Neutrophil (primary cell): ENCODE results near the gene SYT12.

ENCODE experiments used
- H3K27ac ChIP-seq: fragments of 200-600 bp; sonication (generic); 2 replicates; pipeline ENCODE4 v1.5.1; 2016; ENCODE audit warnings: mild to moderate bottlenecking, moderate library complexity
- H3K27me3 ChIP-seq: fragments of 200-600 bp; sonication (generic); 2 replicates; pipeline ENCODE4 v1.6.0; 2016; ENCODE audit warnings: mild to moderate bottlenecking
- H3K36me3 ChIP-seq: fragments of 200-600 bp; sonication (generic); 2 replicates; pipeline ENCODE4 v1.5.1; 2017
- H3K4me1 ChIP-seq, 2 experiments: fragments of 200-600 bp in 1 of 2; sonication (generic) in 1 of 2; 1 replicate in 1 of 2; 2 replicates in 1 of 2; pipeline versions ENCODE4 v1.5.1 to v1.6.1; 2013 to 2016; ENCODE audit warnings: low read depth in 1 of 2, low read length in 1 of 2, mild to moderate bottlenecking in 1 of 2, moderate library complexity in 1 of 2; ENCODE audit not compliant: control insufficient read depth in 1 of 2, insufficient read depth in 1 of 2
- H3K4me3 ChIP-seq, 2 experiments: fragments of 200-600 bp in 1 of 2; sonication (generic) in 1 of 2; 1 replicate in 1 of 2; 2 replicates in 1 of 2; pipeline ENCODE4 v1.5.1; 2013 to 2016; ENCODE audit warnings: low read depth in 1 of 2, low read length in 1 of 2, mild to moderate bottlenecking in 1 of 2, moderate library complexity in 1 of 2
- H3K9me3 ChIP-seq: fragments of 200-600 bp; sonication (generic); 2 replicates; pipeline ENCODE4 v1.5.1; 2016
- TF ChIP-seq, protein P1 (sequence below): fragments of 200-600 bp; sonication (generic); IDR thresholded peaks from 2 replicates; pipeline ENCODE4 v1.5.1; 2016; ENCODE audit warnings: antibody characterized with exemption

The SYT12 gene

DNA sequence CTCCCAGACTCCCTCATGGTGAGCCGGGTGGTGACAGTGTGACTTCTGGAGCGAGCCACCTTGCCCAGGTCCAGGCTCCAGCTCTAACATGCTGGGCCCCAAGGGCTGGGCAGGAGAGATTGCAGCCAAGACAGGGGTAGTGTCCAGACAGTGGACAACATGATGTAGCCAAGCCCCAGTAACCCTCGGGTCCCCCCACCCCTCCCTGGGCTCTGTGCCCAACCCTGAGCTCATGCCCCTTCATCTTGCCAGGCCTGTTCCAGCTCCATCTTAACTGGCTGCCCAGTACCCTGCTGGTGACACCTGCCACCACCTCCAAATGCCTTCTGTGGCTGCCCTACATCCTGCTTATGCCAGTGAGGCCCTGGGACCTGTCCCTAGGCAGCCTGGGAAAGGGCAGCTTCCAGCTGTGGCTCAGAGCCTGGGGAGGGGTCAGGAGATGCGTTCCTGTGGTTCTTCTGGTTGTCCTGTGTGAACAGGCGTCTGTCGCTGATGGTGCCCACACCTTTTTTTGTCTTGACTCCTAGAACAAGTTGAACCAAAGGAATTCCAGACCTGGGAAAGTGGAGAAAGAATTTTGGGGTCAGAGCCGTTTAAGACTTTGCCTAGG lies 12.5 kb upstream of the SYT12 start:
- Histone ChIP-seq H3K27me3 (peaks cover 11% of the 10 kb centered on the region), H3K27ac (no peak overlapping the region), H3K36me3 (no peaks in the 10 kb centered on the region), H3K9me3 (no peaks in the 10 kb centered on the region), H3K4me1 (no peaks in the 10 kb centered on the region), H3K4me3 (no peak overlapping the region)
- TF ChIP-seq, protein P1, sequence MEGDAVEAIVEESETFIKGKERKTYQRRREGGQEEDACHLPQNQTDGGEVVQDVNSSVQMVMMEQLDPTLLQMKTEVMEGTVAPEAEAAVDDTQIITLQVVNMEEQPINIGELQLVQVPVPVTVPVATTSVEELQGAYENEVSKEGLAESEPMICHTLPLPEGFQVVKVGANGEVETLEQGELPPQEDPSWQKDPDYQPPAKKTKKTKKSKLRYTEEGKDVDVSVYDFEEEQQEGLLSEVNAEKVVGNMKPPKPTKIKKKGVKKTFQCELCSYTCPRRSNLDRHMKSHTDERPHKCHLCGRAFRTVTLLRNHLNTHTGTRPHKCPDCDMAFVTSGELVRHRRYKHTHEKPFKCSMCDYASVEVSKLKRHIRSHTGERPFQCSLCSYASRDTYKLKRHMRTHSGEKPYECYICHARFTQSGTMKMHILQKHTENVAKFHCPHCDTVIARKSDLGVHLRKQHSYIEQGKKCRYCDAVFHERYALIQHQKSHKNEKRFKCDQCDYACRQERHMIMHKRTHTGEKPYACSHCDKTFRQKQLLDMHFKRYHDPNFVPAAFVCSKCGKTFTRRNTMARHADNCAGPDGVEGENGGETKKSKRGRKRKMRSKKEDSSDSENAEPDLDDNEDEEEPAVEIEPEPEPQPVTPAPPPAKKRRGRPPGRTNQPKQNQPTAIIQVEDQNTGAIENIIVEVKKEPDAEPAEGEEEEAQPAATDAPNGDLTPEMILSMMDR: no peak

DNA sequence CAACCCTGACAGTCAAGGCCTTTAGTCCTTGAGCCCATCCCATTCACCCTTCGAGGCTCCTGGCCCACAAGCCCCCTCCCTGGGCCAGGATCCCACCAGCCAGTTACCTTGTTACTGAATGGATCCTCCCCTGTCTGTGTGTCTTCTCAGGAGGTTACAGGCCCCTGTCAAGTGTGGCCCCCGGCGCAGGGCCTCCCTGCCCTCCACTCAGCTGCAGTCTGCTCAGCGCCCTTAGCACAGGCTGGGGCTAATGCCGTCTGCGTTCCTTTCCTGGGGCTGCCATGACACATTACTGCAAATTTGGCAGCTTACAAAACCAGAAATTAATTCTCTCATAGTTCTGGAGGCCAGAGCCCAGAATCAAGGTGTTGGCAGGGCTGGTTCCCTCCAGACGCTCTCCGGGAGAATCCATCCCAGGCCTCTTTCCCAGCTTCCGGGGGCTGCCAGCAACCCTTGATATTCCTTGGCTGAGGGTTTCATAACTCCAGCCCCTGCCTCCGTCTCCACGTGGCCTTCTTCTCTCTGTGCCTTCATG lies 9.4 kb upstream of the SYT12 start:
- no peaks in the 10 kb centered on the region for H3K4me1 ChIP-seq
- no peaks in the 10 kb centered on the region for H3K9me3 ChIP-seq
- H3K4me3 ChIP-seq: no peak overlapping the region
- H3K36me3 ChIP-seq: no peaks in the 10 kb centered on the region
- H3K27ac ChIP-seq: no peak overlapping the region
- H3K27me3 ChIP-seq: peaks cover 29% of the 10 kb centered on the region
- TF ChIP-seq, protein P1: no peak

DNA sequence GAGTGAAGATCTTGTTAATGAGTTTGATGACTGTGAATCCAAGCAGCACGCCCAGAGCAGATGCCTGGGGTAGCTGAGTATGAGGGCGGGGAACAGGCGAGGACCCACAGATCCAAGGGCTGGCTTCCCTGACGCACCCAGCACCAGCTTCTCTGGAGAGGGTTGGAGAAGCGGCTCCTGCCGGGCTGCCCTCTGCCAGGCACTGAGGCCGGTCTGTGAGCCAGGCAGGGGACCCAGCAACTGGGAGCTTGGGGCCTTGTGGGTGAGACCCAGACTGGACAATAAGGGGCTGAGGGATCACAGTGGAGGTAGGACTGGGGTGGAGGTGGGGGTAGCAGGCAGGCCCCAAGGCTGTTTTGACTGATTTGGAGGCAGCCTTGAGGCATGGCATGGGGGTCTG lies 8.6 kb upstream of the SYT12 start:
- Histone ChIP-seq H3K27ac (no peak overlapping the region), H3K4me3 (no peak overlapping the region)
- TF ChIP-seq, protein P1: no peak

DNA sequence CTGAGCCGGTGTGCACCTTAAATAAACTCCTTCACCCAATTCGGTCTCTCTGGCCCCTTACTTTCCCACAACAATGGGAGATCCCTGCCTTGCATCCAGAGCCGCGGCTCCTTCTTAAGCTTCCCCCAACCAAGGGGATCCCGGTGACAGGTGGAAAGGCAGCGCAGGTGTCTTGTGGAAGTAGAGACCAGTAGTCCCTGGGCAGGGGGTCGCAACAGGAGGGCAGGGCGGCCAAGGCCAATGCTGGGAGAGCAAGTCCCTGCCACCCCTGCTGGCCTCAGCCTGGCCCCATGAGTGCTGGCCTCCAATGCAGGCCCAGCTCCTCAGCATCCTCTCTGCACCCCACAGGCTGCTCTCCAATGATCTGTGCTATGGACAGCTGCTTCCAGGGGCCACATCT lies 7.9 kb upstream of the SYT12 start:
- TF ChIP-seq, protein P1: no peak
- Histone ChIP-seq H3K27ac (no peak overlapping the region), H3K36me3 (no peaks in the 10 kb centered on the region), H3K27me3 (peaks cover 36% of the 10 kb centered on the region), H3K9me3 (no peaks in the 10 kb centered on the region), H3K4me1 (no peaks in the 10 kb centered on the region), H3K4me3 (no peak overlapping the region)

More for the DNA sequence above, 8.6 kb upstream of the SYT12 start:
- no peaks in the 10 kb centered on the region for H3K36me3 ChIP-seq
- H3K4me1 ChIP-seq: no peaks in the 10 kb centered on the region
- H3K9me3 ChIP-seq: no peaks in the 10 kb centered on the region
- H3K27me3 ChIP-seq: peaks cover 29% of the 10 kb centered on the region

DNA sequence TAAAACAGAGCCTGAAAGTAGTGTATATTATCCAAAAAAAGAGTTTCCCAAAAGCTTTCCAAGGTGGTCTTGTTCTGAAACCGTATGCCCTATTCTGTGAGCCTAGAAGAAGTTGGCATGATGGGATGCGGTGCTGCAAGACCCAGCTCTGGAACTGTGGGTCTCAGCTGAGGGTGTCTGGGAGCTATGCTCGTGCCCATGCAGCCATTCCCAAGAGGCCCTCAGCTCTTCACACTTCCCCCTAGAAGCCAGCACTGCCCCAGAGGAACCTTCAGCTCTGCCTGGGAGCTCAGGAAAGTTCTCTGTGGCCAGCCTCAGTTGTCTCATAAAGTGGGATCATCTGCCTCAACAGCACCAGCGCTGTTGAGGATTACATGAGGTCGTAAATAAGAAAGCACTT lies 6.4 kb upstream of the SYT12 start:
- Histone ChIP-seq H3K27ac (no peak overlapping the region), H3K4me3 (no peak overlapping the region), H3K4me1 (no peaks in the 10 kb centered on the region), H3K9me3 (no peaks in the 10 kb centered on the region), H3K36me3 (no peaks in the 10 kb centered on the region), H3K27me3 (peaks cover 51% of the 10 kb centered on the region)
- TF ChIP-seq, protein P1: no peak
